ENCODE data around the gene KRT23. TPM values are rescaled to one million over a fixed set of nuclear protein-coding genes. Genes with fewer than 3 reads are reported as not detected.

The KRT23 gene, protein sequence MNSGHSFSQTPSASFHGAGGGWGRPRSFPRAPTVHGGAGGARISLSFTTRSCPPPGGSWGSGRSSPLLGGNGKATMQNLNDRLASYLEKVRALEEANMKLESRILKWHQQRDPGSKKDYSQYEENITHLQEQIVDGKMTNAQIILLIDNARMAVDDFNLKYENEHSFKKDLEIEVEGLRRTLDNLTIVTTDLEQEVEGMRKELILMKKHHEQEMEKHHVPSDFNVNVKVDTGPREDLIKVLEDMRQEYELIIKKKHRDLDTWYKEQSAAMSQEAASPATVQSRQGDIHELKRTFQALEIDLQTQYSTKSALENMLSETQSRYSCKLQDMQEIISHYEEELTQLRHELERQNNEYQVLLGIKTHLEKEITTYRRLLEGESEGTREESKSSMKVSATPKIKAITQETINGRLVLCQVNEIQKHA
- not detected in 2 replicates for total RNA-seq (2014; rRNA removed; shearing (Covaris generic))
- not detected in 2 replicates for polyA plus RNA-seq (2015; cell fraction: cytosol; rRNA removed)
- polyA plus RNA-seq (2015; cell fraction: nucleus; rRNA removed): not detected in 2 replicates

DNA sequence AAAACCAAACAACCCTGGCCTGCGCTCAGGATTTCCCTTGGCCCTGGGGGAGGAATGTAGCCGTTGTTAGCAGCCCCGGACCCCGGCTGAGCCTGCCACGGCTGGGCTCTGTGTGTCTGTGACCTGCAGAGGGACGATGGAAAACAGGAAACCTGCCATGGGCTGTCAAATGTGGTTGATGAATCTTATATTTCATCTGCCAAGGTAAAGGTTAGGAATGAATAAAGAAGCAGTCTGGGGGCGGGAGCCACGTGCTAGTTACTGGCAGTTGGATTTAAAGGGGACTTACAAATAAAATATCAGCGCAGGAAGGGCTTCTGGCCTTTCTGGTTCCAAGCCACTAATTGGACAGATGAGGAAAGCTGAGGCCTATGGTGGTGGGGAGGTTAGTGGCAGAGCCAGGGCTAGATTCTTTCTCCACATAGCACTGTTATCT is at the start of gene KRT23:
Gene KRT23, minus strand, starts transcription at position 263 of the 436 bp plus-strand sequence. CDS start 1,043 bp downstream, outside the sequence.
- no peak for DNase-seq (ENCODE audit: low read depth, low spot score)
- in situ Hi-C loops (cut with HindIII; ENCODE audit: low pct_unique_long_range_greater_than_20kb, low sequenced_read_pairs): no loop called here

DNA sequence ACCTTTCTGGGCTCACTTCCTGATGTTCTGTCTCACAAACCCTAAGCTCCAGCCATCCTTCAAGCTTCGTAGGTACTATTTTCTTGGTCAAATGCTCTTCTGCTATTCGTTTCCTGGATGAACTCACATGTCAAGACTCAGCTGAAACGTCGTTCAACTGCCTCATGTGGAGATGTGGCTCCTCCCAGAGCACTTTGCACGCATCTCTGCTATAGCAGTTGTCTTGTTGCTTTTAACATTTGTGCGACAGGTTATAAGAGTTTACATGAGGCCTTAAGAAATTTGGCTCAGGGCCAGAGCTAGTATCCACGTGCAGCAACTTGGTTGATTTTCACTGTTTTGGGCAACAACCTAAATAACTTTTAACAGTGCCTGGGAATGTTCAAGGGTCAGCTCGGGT is 49.5 kb upstream of the KRT23 start:
- no peak for DNase-seq (ENCODE audit: low read depth, low spot score)

DNA sequence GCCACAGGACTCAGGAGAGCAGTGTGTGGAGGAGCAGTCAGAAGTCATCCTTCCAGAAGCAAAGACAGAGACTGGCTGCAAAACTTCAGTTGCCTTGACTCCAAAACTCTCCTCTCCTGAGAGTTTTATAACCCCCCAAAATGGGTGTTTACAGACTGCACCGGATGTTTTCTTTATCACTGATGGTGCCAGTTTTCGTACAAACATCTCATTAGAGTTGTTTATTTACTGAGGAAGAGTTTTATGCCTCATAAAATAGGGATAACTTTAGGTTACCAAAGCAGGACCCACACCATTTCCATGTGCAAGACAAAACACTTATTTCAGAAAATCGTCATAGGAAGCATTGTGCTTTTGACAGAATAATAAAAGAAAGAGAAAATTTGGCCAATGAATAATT is 46.8 kb upstream of the KRT23 start, which contains the start of gene KRT40:
Gene KRT40, minus strand, starts transcription at position 101 of the 400 bp plus-strand sequence. Its CDS starts 53 bp downstream, at position 48.
- in situ Hi-C loops (cut with HindIII; ENCODE audit: low pct_unique_long_range_greater_than_20kb, low sequenced_read_pairs): no loop called here
- DNase-seq (ENCODE audit: low read depth, low spot score): no peak

More for the DNA sequence above, 49.5 kb upstream of the KRT23 start:
- in situ Hi-C loops (cut with HindIII; ENCODE audit: low pct_unique_long_range_greater_than_20kb, low sequenced_read_pairs): no loop called here

DNA sequence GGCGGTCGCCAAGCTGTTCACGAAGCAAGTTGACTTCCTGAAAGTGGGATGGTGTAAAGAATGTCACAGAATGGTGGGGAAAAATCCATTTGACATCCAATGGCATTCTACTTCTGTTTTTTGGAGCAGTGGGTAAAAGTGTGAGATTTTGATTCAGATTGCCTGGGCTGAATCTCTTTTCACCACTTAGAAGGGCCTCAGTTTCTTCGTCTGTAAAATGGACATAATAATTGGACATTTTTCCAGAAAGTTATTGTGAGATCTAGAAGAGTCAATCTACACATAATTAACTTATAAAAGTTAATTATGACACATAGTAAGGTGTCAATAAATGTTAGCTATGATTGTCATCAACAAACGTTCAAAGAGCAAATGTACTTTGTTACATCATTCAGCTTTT is 43.7 kb upstream of the KRT23 start:
- DNase-seq (ENCODE audit: low read depth, low spot score): no peak
- in situ Hi-C loops (cut with HindIII; ENCODE audit: low pct_unique_long_range_greater_than_20kb, low sequenced_read_pairs): no loop called here

DNA sequence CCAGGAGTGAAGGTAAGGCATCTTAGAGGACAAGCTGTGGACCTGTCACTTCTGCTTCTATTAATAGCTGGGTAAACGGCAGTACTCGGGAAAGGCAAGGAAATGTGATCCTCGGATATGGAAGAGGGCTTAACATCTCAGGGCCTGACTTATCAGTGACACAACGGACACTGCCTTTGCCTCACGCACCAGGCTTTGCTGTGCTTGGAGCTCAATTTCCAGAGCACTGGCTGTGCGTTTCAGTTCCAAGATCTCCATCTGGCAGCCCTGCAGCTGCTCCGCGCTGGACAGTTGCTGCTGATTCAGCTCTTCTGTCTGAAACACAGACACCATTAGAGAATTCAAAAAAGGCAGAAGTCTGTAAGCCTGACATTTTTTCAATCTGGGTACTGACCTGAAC is 43.1 kb upstream of the KRT23 start:
- no peak for DNase-seq (ENCODE audit: low read depth, low spot score)
- in situ Hi-C loops (cut with HindIII; ENCODE audit: low pct_unique_long_range_greater_than_20kb, low sequenced_read_pairs): no loop called here

DNA sequence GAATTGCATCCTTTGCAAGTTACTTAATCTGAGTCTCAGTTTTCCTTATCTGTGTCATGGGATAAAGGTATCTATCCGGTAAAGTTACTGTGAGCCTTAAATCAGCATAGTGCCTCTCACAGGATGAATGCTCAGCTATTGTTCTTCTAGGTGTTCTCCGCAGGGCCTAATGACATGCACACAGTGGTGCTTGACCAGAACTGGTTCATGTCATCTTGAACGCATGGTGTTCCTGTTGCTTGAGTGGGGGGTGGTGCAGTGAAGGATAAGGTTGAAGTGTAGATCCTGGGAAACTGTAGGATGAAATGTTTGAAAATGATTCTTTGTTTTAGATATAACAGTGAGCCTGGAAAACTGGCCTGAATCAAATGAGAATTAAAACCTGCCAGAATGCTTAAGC is 42.7 kb upstream of the KRT23 start:
- DNase-seq (ENCODE audit: low read depth, low spot score): no peak
- in situ Hi-C loops (cut with HindIII; ENCODE audit: low pct_unique_long_range_greater_than_20kb, low sequenced_read_pairs): no loop called here

DNA sequence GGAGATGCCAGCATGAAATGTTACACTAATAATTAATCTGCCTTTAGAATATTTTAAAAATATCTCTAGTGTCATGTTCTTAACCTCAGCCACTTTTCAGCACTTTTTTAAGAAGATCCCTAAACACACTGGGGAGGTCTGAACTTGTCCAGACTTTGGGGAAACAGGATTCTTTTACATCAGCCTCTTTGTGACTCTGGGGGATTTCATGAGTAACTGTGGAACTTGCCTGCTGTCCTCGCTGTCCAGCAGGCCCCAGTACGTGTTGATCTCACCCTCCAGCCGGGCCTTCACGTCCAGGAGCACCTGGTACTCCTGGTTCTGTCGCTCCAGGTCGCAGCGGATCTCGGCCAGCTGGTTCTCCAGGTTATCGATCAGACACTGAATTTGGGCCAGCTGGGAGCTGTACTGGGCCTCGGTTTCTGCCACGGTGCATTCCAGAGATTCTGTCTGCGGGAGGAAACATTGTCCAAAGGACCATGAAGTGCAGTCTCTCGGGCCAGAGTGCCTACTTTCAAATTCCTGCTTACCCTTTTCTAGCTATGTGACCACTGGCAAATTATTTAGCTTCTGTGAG is 41.2 kb upstream of the KRT23 start:
- DNase-seq (ENCODE audit: low read depth, low spot score): no peak
- in situ Hi-C loops (cut with HindIII; ENCODE audit: low pct_unique_long_range_greater_than_20kb, low sequenced_read_pairs): no loop called here

DNA sequence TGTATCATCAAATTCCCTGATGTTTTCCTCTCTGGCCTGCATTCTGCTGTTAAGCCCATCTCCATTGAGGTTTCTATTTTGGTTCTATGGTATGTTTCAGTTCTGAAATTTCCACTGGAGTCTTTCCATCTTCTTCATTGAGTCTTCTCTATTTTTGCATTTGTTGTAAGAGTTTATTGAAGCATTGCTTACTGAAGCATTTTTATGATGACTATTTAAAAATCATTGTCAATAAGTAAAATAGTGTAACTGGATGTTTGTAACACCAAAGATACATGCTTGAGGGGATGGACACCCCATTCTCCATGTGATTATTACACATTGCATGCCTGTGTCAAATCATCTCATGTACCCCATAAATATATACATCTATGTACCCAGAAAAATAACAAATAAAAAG is 38.1 kb upstream of the KRT23 start:
- in situ Hi-C loops (cut with HindIII; ENCODE audit: low pct_unique_long_range_greater_than_20kb, low sequenced_read_pairs): no loop called here
- DNase-seq (ENCODE audit: low read depth, low spot score): no peak

DNA sequence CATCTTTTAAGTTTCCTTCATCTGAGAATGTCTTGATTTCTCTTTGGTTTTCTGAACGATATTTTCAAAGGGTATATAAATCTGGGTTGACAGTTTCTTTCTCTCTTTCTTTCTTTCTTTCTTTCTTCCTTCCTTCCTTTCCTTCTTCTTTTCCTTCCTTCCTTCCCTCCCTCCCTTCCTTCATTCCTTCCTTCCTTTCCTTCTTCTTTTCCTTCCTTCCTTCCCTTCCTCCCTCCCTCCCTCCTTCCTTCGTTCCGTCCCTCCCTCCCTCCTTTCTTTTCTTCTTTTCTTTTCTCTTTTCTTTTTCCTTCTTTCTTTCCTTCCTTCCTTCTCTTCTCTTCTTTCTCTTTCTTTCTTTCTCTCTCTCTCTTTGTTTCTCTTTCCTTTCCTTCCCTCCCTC is 36.9 kb upstream of the KRT23 start:
- in situ Hi-C loops (cut with HindIII; ENCODE audit: low pct_unique_long_range_greater_than_20kb, low sequenced_read_pairs): no loop called here
- no peak for DNase-seq (ENCODE audit: low read depth, low spot score)

DNA sequence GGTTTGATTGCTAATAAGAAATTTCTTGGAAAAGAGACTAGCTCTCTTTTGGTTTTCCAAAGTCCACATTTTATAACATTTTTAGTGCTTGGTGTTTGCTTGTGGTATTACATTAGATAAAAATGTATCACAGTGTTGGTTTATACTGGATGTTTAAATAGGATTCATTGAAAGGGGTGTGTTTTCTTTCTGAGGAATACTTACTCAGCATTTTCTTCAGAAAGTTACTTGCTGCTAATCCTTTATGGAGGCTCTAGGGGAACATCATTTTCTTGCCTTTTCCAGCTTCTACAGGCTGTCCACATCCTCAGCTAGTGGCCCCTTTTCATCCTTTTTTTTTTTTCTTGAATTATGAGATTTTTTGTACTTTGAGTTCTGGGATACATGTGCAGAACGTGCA is 30.1 kb upstream of the KRT23 start:
- no peak for DNase-seq (ENCODE audit: low read depth, low spot score)
- in situ Hi-C loops (cut with HindIII; ENCODE audit: low pct_unique_long_range_greater_than_20kb, low sequenced_read_pairs): no loop called here

DNA sequence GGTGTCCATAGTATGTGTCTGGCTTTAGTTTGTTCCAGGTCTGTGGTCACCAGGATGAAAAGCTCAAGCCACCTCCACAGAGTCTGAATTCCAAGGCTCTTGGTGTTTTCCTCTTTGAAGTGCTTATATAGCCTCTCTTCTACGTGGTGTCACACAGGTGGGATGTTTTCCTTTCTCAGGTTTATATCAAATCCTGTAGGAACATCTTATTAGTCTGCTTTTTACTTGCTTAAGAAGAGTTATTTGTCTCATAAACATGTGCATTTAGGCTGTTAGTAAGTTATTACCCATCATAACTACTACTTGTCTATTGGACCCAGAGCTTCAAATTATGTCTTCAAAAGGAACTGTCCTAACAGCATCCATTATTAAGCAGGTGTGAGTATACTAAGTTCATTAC is 29.4 kb upstream of the KRT23 start, which contains the start of gene KRT39:
Gene KRT39, minus strand, starts transcription at position 101 of the 400 bp plus-strand sequence. Its CDS starts 92 bp downstream, at position 9.
- in situ Hi-C loops (cut with HindIII; ENCODE audit: low pct_unique_long_range_greater_than_20kb, low sequenced_read_pairs): no loop called here
- no peak for DNase-seq (ENCODE audit: low read depth, low spot score)

DNA sequence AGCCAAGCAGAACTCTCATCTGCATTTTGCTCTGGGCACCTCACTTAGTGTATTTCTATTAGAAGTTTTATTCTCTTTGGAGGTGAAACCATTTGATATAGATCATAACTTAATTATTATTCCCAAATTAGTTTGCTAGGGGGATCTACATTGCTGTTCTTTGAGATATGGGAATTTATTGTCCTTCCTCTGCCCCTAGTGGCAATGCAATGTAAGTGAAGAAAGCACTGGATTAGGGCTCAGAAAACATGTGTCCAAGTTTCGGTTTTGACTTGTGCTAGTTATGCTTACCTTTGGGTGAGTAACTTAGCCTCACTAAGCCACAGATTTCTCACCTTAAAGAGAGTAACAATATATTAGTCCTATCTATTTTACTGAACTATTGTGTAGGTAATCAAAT is 26.4 kb upstream of the KRT23 start:
- in situ Hi-C loops (cut with HindIII; ENCODE audit: low pct_unique_long_range_greater_than_20kb, low sequenced_read_pairs): no loop called here
- DNase-seq (ENCODE audit: low read depth, low spot score): peak; percentile 56

DNA sequence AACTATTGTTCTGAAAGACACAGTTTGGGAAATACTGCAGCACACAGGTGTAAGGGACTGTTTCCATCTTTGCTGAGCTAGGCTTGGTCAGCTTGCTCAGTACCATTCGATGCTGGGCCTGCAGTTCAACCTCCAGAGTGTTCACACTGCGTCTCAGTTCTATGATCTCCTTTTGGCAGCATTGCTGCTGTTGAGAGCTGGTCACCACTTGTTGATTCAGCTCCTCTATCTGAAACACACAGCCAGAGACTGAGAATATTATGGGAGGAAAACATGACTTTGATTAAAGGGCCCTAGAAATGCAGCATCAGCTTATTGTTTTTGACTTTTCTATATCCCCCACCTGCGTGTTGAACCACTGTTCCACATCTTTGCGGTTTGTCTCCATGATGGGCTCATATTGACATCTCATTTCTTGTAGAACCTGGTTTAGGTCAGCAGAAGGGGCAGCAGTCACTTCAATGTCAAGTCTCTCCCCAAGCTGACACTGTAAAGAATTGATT is 24.7 kb upstream of the KRT23 start:
- in situ Hi-C loops (cut with HindIII; ENCODE audit: low pct_unique_long_range_greater_than_20kb, low sequenced_read_pairs): no loop called here
- no peak for DNase-seq (ENCODE audit: low read depth, low spot score)

DNA sequence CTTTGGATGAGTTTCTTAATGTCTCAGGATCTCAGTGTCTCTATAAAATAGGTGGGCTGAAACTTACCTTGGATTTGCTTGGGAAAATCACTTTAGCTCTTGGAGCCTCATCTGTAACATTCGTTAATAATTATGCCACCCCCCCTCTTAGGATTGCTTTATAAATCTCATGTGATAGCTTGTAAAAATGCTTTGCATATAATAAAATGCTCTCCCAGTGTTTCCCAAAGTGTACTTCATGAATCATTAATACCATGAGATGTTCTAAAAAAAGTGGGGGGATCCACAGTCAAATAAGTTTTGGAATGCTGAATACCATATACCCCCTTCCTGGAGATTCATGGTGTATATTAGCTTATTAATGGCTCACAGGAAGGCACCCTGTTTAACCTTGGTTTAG is 24.1 kb upstream of the KRT23 start:
- no peak for DNase-seq (ENCODE audit: low read depth, low spot score)
- in situ Hi-C loops (cut with HindIII; ENCODE audit: low pct_unique_long_range_greater_than_20kb, low sequenced_read_pairs): no loop called here

DNA sequence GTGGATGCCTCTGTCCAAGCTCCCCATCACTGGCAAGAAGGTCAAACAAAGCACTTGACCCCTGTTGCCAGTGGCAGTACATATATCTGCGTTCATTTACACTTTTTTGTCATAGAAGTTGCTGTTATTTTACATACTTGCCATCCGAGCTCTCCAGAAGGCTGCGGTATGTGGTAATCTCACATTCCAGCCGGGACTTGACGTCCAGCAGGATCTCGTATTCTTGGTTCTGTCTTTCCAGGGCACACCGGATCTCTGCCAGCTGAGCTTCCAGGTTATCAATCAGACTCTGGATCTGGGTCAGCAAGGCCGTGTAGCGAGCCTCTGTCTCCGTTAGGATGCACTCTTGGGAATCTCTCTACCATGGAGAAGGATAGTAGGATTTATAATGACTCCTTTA is 22.7 kb upstream of the KRT23 start:
- in situ Hi-C loops (cut with HindIII; ENCODE audit: low pct_unique_long_range_greater_than_20kb, low sequenced_read_pairs): no loop called here
- no peak for DNase-seq (ENCODE audit: low read depth, low spot score)

DNA sequence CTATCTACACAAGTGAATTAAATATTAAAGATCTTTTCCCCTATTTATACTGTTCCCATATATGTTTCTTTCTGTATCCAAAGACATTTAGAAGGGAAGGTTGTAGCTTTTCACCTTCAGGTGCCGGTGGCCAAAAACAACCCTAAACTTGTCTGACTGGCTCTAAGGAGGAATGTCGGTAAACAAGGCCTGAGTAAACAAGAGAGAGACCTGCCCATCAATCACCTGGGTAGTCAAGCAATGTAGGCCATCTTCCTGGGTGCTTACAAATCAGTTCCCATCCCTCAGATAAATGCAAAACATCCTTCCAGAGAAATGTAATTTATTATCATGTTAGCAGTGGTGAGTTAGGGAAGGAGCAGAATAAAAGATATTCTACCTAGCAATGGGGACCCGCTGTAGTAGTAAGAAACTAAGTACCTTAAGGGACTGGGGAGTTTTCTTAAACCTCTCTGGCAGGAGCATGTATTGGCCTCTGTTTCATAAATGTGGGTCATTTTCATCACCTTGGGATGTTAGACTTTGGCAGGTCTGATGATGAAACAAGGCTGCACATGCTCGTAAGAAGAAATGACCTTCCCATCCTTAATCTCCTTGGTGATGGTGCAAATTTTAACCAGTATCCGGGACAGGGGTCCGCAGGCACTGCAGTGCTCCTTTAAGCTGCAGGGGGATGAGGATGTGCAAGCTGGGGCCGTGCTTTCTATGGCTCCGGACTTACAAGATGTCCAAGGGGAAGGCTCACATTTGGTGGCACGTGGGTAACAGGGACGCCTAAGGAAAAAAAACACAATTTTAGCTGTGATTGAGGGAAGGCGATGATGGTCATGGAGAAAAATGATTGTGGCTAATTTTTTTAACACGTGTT is 20.9 kb upstream of the KRT23 start:
- in situ Hi-C loops (cut with HindIII; ENCODE audit: low pct_unique_long_range_greater_than_20kb, low sequenced_read_pairs): no loop called here
- DNase-seq (ENCODE audit: low read depth, low spot score): no peak

DNA sequence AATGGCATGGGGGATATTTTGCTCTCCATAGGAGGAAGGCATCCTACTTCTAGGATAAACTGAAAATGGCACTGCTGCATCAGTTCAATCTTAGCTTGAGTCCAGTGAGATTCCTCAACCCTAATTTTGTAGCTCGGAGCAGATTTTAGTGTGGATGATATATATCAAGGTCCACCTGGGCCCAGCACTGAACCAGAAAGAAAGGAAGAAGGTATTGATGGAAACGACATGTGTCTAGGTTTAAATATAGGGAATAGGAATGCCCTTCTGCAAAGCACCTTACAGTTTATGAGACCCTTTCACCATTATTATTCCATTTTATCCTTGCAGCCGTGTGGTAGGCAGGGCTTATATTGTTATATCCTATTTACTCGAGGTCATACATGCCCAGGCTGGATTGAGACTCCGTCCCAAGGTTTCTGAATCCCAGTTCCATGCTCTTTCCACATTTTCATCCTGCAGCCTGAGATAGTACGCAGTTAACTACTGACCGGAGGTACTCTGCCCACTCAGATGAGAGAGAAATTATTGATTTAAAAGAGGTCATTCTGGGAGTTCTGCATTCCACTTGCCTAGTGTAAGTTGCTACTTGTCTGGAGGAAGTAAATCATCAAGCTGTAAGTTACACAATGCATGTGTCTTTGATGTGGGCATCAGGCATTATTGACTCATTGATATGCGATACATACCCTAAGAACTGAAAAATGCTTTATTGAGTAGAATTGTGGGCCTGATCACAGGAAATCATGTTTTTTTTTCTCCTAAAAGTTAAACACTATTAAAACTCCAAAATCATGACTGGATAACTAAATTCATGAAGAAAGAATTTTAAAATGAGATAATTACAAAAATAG is 19.2 kb upstream of the KRT23 start:
- in situ Hi-C loops (cut with HindIII; ENCODE audit: low pct_unique_long_range_greater_than_20kb, low sequenced_read_pairs): no loop called here

More for the DNA sequence above, 19.2 kb upstream of the KRT23 start:
- DNase-seq (ENCODE audit: low read depth, low spot score): peak; percentile 25
